Stimulated activated naive CD8-positive, alpha-beta T cell treated with anti-CD3 and anti-CD28 coated beads, Interleukin-15, Interleukin-2, amounts not matched to agents 100 ng/mL and 50 ng/mL, for 24 hours (primary cell): ENCODE measurements around the gene N4BP2L1.

Experiments used
- H3K27ac Mint-ChIP-seq: one replicate; pipeline ENCODE4 v1.8.0; 2021; ENCODE audit warnings: mild to moderate bottlenecking, mixed read lengths
- H3K27me3 Mint-ChIP-seq: one replicate; pipeline ENCODE4 v1.8.0; 2021; ENCODE audit warnings: mixed read lengths
- H3K36me3 Mint-ChIP-seq: one replicate; pipeline ENCODE4 v1.8.0; 2021; ENCODE audit warnings: low read depth, mixed read lengths
- H3K4me1 Mint-ChIP-seq: one replicate; pipeline ENCODE4 v1.8.0; 2021; ENCODE audit warnings: low read depth, mixed read lengths
- H3K4me3 Mint-ChIP-seq: one replicate; pipeline ENCODE4 v1.8.0; 2021; ENCODE audit warnings: mild to moderate bottlenecking, mixed read lengths
- H3K9me3 Mint-ChIP-seq: one replicate; pipeline ENCODE4 v1.8.0; 2021; ENCODE audit warnings: mixed read lengths

Gene N4BP2L1

DNA sequence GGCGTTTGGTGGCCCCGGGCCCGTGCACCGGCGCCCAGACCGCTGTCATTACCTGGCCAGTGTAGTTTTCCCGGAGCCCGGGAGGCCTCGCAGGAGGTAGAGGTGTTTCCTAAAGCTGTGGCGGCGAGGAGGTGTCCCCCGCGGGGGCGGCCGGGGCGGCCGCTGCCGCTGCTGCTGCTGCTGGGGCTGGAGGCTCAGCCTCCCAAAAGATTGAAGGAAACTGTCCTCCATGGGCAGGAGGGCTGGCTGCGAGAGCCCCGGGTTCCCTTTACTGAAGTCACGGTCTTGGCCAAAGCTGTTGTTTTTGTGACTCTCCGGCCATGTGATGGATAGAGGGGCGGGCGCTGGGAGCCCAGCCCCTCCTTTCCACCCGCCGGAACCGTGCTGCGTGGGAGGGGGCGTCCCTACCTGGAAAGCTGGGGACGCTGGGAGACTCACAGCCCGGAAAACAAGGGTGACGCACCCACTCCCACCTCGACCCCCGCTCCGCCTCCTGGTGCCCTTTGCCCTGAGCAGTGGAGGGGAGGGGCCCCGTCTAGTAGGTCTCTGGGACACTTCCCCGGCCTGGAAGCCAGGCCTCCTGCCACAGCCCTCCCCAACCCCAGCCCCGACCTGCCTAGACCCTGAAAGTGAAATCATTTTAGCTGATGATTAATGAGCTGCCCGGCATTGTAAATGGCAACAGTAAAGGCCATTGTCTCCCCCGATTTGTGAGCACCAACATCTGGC lies at the start of gene N4BP2L1:
N4BP2L1 (minus strand) TSS at position 279 of the 729 bp plus-strand sequence; CDS start at position 231, 48 bp downstream.
- H3K27ac Mint-ChIP-seq: peak within 1 kb of the TSS; percentile 99
- no peaks in the 10 kb centered on the region for H3K27me3 Mint-ChIP-seq
- peaks cover 39% of the 10 kb centered on the region for H3K4me1 Mint-ChIP-seq
- no peaks in the 10 kb centered on the region for H3K9me3 Mint-ChIP-seq
- H3K4me3 Mint-ChIP-seq: peak within 1 kb of the TSS; percentile 96
- peaks cover 23% of the 10 kb centered on the region for H3K36me3 Mint-ChIP-seq

DNA sequence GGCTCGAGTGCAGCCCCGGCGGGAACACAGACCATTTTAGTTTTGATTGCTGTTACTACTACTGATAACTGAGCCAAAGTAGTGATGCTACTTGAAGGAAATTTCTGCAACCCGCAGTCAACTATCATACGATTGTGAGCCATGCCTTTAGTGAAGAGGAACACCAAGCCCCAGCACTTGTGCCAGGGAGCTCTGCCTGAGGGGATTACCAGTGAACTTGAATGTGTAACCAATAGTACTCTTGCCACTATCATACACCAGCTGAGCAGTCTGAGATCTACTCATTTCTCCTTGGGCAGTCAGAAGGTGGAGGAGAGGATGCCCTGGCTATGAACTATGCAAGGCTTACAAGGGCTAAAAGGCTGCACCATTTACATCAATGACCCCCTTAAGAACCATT lies 49.0 kb upstream of the N4BP2L1 start:
- no peak overlapping the region for H3K27ac Mint-ChIP-seq
- no peak overlapping the region for H3K4me3 Mint-ChIP-seq
- H3K36me3 Mint-ChIP-seq: no peaks in the 10 kb centered on the region
- no peaks in the 10 kb centered on the region for H3K4me1 Mint-ChIP-seq
- H3K27me3 Mint-ChIP-seq: no peaks in the 10 kb centered on the region
- no peaks in the 10 kb centered on the region for H3K9me3 Mint-ChIP-seq

DNA sequence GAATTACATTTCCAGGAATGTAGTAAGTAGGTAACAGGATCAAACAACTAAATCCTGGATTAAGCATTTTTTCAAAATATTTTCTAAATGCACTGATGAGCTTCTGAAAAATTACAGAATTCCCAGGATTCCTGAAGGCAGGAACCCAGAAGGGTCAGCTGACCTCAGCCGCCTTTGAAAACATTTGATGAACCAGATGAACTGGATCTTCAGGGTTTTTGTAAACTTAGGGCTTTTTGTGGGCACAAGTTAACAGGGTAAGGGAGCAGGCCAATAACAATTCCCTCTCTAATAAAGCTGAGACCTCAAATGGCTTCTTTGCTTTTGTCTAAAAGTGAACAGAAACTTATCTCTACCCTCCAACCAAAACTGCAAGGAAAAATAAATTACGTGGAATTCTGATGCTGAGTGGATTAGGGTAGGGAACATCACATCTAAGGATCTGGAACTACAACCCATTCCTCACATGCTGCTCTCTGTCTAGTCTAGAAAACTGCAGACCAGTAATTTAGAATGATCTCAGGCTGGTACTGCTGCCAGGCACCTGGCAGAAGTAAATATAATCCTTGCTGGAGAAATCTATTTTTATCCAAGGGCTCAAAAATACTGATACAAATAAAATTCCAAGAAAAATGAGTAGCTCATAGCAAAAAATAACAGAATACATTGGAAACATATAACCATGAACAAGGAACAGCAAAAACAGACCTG lies 48.2 kb upstream of the N4BP2L1 start:
- Mint-ChIP-seq H3K9me3 (no peaks in the 10 kb centered on the region), H3K36me3 (no peaks in the 10 kb centered on the region), H3K4me3 (no peak overlapping the region)

DNA sequence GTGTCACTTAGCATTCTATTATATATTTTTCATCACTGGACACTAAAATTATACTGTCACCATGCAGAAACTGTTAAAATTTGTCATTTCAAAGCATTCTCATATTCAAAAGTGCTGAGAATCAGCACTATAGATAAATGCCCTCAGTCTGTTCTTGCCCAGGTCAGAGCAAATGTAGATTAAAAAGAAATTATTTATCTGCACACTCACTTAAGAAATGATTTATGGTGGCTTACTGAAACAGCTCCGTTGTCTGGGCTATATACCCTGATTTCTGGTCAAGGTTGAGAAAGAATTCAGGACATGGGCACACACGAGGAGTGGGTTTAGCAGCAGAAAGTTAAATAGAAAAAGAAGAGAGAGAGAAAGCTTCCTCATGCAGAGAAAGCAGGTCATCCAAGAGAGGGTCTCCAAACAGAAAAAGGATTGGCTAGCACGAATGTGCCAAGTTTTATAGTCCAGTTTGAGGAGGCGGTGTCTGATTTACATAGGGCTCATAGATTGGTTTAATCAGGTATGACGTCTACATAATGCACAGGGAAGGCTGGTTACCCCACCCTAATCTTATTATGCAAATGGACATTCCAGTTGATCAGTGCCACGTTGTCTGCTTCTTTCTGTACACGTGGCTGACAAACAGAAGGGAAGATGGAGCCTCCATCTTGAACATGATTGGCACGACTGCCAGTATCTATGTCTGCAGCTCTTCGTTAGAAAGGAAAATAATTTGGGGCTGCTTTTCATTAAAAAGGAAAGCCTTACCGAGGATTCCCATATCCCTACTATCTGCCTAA lies 47.3 kb upstream of the N4BP2L1 start:
- Mint-ChIP-seq H3K27me3 (no peaks in the 10 kb centered on the region), H3K9me3 (no peaks in the 10 kb centered on the region), H3K4me1 (no peaks in the 10 kb centered on the region), H3K4me3 (no peak overlapping the region), H3K36me3 (no peaks in the 10 kb centered on the region), H3K27ac (no peak overlapping the region)

More for the DNA sequence above, 48.2 kb upstream of the N4BP2L1 start:
- no peak overlapping the region for H3K27ac Mint-ChIP-seq
- no peaks in the 10 kb centered on the region for H3K4me1 Mint-ChIP-seq
- no peaks in the 10 kb centered on the region for H3K27me3 Mint-ChIP-seq

DNA sequence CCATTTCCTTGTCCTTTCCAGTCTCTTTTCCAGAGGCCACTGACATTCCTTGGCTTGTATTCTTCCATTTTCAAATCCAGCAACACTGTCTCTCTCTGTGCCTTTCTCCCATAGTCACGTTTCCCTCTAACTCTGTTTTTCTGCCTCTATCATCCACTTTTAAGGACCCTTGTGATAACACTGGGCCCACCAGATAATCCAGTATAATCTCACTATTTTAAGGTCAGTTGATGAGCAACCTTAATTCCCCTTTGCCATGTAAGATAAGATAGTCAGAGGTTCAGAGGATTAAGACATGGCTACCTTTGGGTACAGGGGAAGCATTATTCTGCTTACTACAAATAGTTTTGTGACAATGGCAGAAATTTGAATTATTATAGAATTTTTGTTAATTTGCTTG lies 45.7 kb upstream of the N4BP2L1 start:
- no peak overlapping the region for H3K27ac Mint-ChIP-seq
- H3K27me3 Mint-ChIP-seq: no peaks in the 10 kb centered on the region
- H3K9me3 Mint-ChIP-seq: no peaks in the 10 kb centered on the region
- no peaks in the 10 kb centered on the region for H3K36me3 Mint-ChIP-seq
- H3K4me1 Mint-ChIP-seq: no peaks in the 10 kb centered on the region
- H3K4me3 Mint-ChIP-seq: no peak overlapping the region

DNA sequence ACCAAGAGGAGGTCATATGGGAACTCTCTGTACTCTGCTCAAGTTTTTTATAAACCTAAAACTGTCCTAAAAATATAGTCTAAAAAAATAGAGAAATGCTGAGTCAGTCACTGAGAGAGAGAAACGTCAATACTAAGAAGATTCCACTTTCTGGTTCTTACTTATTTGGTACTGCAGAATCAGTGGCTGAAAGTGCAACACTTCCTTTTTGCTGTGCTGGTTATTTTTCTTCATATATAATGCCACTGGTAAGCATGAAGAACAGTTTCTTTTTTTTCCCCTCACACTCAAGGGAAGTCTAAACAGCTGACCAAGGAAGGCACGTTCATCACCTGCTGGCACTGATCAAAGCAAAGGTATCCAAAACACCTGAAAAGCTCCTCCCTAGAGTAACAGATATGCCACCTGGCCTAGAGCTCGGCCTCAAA lies 44.3 kb upstream of the N4BP2L1 start:
- Mint-ChIP-seq H3K36me3 (no peaks in the 10 kb centered on the region), H3K27ac (no peak overlapping the region), H3K27me3 (no peaks in the 10 kb centered on the region), H3K4me1 (no peaks in the 10 kb centered on the region), H3K4me3 (no peak overlapping the region), H3K9me3 (no peaks in the 10 kb centered on the region)

DNA sequence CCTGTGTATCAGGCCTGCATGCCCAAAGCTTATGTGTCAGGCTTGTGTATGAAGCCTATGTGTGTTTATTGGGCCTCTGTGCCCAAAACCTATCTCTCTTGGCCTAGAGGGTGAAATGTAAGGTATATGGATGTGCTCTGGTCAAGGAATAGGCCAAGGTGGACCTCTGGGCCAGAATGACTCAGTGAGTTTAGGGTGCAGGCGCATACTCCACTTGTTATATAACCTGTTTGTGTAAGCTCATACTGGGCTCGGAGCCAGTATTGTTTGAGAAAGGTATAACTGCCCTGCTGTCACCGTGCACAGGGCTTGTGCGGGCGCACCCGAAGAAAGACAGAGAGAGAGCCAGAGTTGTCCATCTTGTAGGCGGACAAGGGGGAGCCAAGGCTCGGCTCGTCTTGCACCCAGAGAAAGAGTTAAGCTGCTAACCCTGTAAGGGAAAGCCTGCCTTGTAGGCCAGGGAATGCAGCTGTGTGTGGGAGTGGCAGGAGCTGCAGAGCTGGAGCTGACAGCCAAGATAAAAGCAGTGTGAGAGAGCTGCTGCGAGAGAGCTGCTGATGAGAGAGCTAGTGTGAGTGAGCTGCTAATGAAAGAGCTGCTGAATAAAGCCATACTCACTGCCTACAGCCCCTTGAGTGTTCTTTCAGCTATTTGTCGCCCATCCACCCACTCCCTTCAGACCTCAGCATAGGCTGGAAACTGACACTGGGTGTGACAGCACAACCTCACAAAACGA lies 43.4 kb upstream of the N4BP2L1 start:
- no peaks in the 10 kb centered on the region for H3K4me1 Mint-ChIP-seq
- no peak overlapping the region for H3K27ac Mint-ChIP-seq
- H3K4me3 Mint-ChIP-seq: no peak overlapping the region
- no peaks in the 10 kb centered on the region for H3K27me3 Mint-ChIP-seq
- H3K36me3 Mint-ChIP-seq: no peaks in the 10 kb centered on the region
- no peaks in the 10 kb centered on the region for H3K9me3 Mint-ChIP-seq

DNA sequence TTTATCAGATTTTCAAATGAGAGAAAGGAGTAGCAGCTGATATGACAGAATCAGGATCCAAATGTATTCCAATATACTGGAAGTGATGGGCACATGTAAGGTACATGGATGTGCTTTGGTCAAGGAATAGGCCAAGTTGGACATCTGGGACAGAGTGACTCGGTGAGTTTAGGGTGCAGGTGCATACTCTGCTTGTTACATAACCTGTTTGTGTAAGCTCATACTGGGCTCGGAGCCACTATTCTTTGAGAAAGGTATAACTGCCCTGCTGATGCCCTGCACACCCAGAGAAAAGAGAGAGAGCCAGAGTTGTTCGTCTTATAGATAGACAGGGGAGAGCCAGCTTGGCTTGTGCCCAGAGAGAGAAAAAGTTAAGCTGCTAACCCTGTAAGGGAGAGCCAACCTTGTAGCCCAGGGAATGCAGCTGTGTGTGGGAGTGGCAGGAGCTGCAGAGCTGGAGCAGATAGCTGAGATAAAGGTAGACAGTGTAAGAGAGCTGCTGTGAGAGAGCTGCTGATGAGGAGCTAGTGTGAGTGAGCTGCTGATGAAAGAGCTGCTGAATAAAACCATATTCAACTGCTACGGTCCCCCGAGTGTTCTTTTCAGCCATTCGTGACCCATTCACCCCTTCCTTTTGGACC lies 40.7 kb upstream of the N4BP2L1 start:
- Mint-ChIP-seq H3K4me1 (no peaks in the 10 kb centered on the region), H3K9me3 (no peaks in the 10 kb centered on the region), H3K4me3 (no peak overlapping the region), H3K36me3 (no peaks in the 10 kb centered on the region), H3K27me3 (no peaks in the 10 kb centered on the region), H3K27ac (no peak overlapping the region)

DNA sequence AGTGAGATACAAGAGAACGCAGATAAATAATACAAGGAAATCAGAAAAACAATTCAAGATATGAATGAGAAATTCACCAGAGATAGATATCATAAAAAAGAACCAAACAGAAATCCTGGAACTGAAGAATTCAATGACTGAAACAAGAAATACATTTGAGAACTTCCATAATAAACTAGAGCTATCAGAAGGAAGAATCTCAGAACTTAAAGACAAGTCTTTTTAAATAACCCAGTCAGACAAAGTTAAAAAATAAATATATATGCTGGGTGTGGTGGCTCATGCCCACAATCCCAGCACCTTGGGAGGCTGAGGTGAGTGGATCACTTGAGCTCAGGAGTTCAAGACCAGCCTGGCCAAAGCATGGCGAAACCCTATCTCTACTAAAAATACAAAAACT lies 28.7 kb upstream of the N4BP2L1 start:
- Mint-ChIP-seq H3K4me3 (no peak overlapping the region), H3K36me3 (peaks cover 50% of the 10 kb centered on the region), H3K9me3 (peaks cover 23% of the 10 kb centered on the region), H3K4me1 (no peaks in the 10 kb centered on the region), H3K27me3 (no peaks in the 10 kb centered on the region), H3K27ac (no peak overlapping the region)

DNA sequence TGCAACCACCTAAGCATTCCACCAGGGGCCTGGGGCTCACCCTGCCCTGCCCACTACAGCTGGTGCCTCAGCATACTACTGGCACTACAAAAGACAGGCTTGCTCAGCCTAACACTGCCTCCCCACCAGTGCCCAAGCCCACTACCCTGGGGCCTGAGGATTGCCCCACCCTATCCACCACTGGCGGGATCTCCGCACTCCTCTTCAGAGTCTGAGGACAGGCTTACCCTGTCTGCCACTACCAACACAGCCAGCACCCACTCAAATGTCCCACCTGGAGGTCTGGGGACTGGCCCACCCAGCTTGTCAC lies 27.6 kb upstream of the N4BP2L1 start:
- Mint-ChIP-seq H3K27ac (no peak overlapping the region), H3K4me3 (no peak overlapping the region), H3K4me1 (no peaks in the 10 kb centered on the region), H3K36me3 (peaks cover 44% of the 10 kb centered on the region), H3K9me3 (peaks cover 23% of the 10 kb centered on the region), H3K27me3 (no peaks in the 10 kb centered on the region)

DNA sequence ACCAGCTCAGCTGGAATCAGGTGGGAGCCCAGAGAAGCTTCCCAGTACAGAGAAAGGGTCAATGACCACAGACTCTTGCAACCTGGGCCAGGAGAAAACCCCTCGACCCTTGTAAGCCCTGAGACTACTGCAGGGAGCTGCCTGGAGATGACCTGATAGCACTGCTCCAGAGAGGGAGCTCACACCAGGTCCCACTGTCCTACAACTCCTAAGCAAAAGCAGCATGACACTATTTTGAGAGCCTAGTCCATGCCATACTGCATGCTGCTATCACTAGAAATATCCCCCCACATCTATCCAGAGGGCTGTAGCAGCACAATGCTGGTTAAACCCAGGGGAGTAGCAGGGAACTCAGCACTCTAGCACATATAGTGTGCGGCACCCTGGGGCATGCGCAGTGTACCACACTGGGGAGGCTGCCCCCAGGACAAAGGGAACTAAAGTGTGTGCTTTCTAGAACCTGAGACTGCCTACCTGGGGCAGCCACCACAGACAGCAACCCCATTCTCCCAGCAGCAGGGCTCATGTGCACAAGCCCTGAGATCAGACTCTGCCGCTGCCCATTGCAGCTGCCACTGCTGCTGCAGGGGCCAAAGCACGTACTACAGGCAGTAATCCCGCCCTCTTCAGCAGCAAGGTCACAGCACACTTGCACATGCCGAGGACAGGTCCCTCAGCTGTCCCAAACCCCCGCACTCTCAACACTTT lies 27.1 kb upstream of the N4BP2L1 start:
- Mint-ChIP-seq H3K27ac (no peak overlapping the region), H3K36me3 (peaks cover 39% of the 10 kb centered on the region), H3K27me3 (no peaks in the 10 kb centered on the region), H3K4me1 (no peaks in the 10 kb centered on the region), H3K9me3 (peaks cover 23% of the 10 kb centered on the region), H3K4me3 (no peak overlapping the region)

DNA sequence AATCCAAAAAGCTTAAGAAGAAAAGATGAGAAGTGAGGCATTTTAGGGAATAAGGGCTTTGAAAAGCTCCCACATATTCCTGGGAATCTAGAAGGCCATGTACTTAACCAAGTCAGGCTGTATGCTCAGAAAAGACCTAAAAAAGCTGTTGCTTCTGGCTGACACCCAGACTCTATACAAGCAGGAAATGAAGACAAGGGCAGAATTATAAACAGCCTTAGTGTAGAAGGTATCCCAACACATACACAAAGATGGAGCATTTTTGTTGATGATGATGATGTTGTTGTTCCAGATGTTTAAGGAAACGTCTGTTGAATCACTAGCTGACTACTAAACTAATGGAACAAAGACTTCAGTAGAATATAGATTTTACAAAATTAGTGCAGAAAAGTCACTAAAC lies 26.1 kb upstream of the N4BP2L1 start:
- Mint-ChIP-seq H3K9me3 (peaks cover 19% of the 10 kb centered on the region), H3K36me3 (peaks cover 28% of the 10 kb centered on the region), H3K4me3 (no peak overlapping the region), H3K27me3 (no peaks in the 10 kb centered on the region), H3K4me1 (no peaks in the 10 kb centered on the region), H3K27ac (no peak overlapping the region)

DNA sequence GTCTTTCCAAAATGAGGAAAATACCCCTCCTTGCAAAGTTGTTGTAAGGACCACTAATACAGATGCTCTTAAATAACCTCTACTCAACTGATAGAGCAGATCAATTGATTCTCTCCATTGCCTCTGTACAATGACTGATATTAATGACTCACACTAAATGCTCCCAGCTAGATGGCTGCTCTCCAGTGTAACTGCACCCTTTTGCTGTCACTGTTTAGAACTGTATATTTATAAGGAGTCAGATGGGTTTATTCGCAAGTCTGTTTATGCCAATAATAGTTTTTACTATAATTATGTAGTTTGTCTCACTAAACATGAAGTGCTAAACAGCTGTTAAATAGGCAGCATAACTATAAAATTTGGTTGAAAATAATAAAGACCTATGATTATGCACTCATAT lies 21.0 kb upstream of the N4BP2L1 start:
- H3K27me3 Mint-ChIP-seq: no peaks in the 10 kb centered on the region
- H3K9me3 Mint-ChIP-seq: no peaks in the 10 kb centered on the region
- peaks cover 8% of the 10 kb centered on the region for H3K4me1 Mint-ChIP-seq
- H3K36me3 Mint-ChIP-seq: no peaks in the 10 kb centered on the region
- H3K27ac Mint-ChIP-seq: no peak overlapping the region
- no peak overlapping the region for H3K4me3 Mint-ChIP-seq
